ENCODE data around the gene LITAFD.

The LITAFD gene

DNA sequence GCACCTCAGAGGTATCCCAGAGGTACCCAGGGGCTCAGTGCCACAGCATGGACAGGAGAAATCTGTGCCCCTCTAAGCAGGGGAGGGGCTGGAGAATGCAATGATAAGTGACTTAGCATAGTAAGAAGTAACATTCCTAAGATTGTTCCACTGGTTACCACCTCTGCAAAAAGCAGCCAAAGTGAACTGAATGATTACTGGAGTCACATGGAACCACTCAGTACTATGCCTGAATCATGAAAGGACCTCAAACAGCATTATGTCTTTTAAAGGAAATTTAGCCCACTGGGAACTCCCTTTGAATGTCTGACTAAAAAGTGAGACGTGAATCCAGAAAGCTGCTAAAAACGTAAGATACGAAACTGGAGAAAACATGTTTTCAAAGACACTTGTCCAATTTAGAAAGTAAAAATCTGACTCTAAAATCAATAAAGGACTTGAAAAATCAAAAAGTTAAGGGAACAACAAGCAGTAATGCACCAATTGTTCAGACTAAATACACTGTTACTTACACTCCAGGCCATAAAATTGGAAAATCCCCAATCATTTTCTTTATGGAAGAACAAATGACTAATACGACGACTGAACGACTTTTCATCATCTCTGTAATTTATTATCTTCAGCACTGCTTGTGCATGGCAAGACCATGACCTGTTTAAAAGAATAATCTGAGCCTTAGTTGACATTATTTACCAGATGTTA lies 38.6 kb downstream of the LITAFD start:
- no peak for DNase-seq (ENCODE audit: low read depth, low spot score)

DNA sequence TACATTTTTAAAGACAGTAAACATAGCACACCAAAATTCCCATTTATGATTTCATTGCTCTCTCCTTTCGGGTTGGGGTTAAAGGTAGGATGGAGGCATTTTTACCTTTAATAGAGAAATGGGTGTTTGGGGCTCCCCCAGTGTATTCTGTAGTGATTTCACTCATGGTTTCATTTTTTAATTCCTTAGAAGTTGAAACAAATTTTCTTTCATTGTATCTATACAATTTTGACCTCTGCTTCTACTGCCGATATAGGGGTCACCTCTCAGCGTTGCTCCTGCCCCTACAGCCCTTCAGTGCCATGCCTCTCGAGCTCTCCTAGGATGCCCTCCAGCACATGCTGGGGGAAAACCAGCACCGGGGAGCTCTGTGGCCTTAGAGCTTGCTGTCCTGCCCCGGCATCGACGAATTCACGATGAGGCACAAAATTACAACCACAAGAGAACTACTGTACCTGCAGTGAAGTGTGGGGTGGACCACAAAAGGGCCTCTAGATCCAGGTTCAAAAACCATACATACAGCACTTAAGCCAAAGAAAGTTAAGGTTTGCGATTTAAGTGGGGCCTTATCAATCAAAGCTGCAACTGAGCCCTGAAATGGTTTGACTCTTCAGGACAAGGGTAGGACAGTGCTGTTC lies 39.3 kb downstream of the LITAFD start:
- DNase-seq (ENCODE audit: low read depth, low spot score): no peak

DNA sequence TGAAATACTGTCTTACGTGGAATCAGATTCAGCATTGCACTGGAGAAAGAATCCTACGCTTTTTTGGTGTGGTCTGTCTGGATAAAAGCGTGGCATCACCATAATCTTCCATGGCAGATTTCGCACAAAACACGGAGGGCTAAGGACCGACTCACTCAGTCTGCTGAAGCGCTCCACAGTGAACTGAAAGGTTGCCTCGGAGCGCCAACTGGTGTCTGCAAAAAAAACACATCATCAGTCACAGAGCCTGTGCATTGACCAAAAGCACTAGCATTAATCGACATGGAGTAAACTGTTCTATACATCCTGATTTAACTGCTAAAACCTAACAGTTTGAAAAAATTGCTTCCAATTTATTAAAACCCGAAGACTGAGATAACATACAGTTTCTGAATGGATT lies 41.0 kb downstream of the LITAFD start:
- no peak for DNase-seq (ENCODE audit: low read depth, low spot score)

DNA sequence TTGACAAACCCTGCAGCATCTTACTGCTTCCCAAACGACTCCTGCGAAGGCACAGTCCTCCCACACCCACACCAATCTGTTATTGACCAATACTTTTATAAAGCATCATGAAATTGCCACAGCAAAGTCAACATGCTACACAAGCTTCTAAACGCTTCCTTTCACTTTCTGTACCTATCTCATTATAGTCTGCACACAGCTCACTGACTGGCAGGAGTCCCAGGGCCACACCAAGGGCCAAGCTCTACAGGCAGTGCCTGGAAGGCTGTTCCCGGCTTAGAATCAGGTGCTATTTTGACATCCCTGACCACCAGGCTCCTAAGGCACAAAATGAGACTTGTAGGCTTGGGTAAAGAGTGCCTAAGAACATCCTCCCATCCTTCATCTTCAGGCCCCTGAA lies 42.1 kb downstream of the LITAFD start:
- DNase-seq (ENCODE audit: low read depth, low spot score): no peak

DNA sequence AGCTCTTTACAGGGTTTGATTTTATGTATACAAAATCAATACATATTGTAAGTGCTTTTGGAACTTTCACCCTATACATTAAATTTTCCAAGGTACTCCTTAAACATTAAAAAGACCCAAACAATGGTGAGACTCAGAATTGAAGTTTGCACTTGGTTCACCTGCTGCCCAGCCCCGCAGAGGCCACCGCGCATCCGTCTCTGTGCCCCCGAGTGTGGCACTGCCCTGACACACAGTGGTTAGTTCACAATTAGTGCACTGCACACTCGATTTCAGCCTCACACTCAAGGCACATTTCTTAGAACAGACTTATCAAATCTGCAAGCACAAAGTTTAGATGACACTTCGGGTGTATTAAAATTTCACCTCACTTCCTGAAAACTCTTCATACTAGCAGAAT lies 43.3 kb downstream of the LITAFD start:
- no peak for DNase-seq (ENCODE audit: low read depth, low spot score)

DNA sequence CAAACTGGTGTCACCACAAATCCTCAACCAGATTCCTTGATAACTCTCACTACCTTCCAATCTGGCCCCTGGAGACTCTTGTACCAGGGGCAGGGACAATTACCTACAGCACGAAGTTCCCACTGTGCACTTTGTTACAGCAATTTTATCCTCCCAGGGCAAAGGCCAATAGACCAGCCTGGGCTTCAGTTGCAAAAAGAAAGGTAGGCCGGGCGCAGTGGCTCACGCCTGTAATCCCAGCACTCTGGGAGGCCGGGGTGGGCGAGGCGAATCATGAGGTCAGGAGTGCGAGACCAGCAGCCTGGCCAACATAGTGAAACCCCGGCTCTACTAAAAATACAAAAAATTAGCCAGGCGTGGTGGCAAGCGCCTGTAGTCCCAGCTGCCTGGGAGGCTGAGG lies 44.7 kb downstream of the LITAFD start:
- no peak for DNase-seq (ENCODE audit: low read depth, low spot score)

DNA sequence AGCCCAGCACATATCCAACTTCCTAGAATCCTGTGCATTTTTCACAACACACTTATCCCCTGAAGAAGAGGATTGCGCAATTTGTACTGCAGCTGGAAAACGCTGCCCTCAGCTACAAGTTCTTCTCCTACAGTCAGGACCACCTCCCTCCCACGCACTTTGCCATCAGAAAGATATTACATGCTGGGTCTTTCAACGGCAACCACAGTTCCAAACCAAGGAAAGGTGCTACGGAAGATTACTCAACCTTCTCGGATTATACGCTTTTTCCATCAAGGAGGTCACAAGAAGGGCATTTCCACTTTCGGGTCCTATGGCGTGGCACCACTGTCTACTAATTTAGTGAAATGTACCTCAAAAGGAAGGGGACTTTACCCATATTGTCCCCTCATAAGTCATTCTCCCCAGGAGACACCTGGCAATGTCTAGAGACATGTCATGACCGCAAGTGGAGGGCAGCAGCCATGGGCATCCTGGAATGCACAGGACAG lies 46.4 kb downstream of the LITAFD start:
- no peak for DNase-seq (ENCODE audit: low read depth, low spot score)

DNA sequence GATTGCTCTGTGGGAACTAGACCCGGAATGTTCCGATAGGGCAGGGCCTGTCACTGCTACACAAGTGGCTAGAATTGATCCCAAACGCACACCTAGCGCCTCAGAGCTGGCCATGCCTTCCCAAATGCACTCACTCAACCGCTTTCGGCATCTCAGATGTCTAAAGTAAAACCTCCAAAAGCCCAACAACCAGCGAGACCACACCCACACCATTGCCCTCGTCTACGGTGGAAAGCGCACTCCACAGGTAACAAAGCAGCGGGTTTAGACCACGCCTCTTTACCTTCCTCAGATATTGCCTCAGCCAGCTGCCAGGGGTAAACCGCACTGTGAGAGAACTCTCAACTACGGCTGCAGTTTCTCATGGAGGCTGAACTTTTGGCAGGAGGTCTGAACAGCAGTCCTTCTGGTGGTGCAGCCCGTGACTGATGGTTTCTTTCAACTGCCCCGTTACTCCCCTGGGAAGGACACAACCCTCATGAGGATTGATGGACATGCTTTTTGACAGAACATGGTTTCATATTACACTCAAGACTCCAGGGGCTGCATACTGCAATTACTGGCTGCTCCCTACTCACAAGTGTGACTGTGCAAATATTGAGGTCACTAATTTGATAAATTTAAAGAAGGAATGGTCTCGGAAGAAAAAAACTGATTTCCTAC lies 47.1 kb downstream of the LITAFD start:
- no peak for DNase-seq (ENCODE audit: low read depth, low spot score)

DNA sequence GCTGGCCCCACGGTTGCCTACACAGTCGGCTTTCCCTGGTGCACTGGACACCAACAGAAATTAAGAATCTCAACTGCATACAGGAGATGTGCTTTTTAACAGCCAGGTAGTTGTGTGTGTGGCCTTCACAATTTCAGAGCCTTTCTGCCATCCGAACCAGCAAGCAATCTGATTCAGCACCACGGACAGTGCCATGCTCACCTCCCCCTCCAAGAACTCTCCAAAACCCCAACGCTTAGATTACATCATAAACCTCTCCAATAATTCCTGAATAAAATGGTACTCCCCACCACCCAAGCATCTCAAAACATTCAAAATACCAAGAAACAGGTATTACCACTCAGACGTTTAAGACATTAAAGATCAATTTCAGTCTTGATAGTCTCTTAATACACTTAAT lies 49.7 kb downstream of the LITAFD start:
- DNase-seq (ENCODE audit: low read depth, low spot score): peak; percentile 12

DNA sequence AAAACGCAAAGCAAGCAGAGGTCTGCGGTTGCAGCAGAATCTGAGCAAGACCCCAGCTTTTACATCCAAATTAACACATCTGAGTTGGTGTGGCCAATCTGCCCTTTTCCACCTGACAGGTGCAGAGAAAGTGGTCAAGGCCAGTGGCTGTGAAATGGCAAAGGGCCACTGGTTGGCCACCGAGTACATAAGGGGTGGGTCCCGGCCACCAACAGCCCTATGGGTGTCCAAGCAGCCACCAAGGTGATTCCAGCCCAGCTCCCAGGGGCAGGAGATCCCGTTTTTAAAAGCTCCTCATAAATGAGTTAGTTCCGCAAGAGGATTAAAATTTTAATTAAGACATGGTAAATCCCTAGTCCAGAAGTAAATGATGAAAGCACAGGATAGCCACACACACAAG lies 52.5 kb downstream of the LITAFD start:
- DNase-seq (ENCODE audit: low read depth, low spot score): no peak
